HCT116 (cell line): ENCODE measurements around the gene CNTFR. TPM values are rescaled to one million over a fixed set of nuclear protein-coding genes. Genes with fewer than 3 reads are reported as not detected.

Source experiments
- ATAC-seq: fragments of 200-7000 bp; cut with Tn5 transposase; 2 replicates; pipeline ENCODE4 v1.9.1; 2020; ENCODE audit warnings: mild to moderate bottlenecking, moderate library complexity
- BruUV-seq: library from RNA; stranded (reverse); fragments of 400-500 nt; replicated peaks from 2 replicates; lab custom pipeline; 2021; lab: Mats Ljungman, UMichigan
- CTCF ChIA-PET: fragments of 300-600 bp; sonication (Branson Sonifier 250); formaldehyde crosslinking; loops from one replicate; lab custom pipeline; 2021; ENCODE audit warnings: antibody characterized with exemption; lab: Charles Lee
- POLR2A ChIA-PET: fragments of 300-600, 350-600 bp; sonication (Branson Sonifier 250); formaldehyde crosslinking; loops from one replicate; lab custom pipeline; 2021; ENCODE audit warnings: antibody characterized with exemption; lab: Charles Lee
- RAD21 ChIA-PET, 2 experiments: fragments of 300-600 bp; sonication (Branson Sonifier 250); formaldehyde crosslinking; loops; one replicate each; lab custom pipeline; 2023; ENCODE audit warnings: low total read pairs in 2 of 2; ENCODE audit not compliant: uncharacterized antibody in 2 of 2, unreplicated experiment in 2 of 2, low non-redundant PET in 1 of 2; lab: Charles Lee
- DNase-seq: peaks from one replicate; pipeline ENCODE4 v3.0.0-alpha.2; 2010; ENCODE audit warnings: low read depth, low spot score
- H2AFZ ChIP-seq: fragments of 200-600 bp; shearing (Covaris generic), sonication (generic); 2 replicates; pipeline ENCODE4 v1.6.1; 2017; ENCODE audit warnings: low read depth, mixed run types, mixed read lengths, antibody characterized with exemption, low read length; ENCODE audit not compliant: poor library complexity, severe bottlenecking
- H3K27ac ChIP-seq: 2 replicates; pipeline ENCODE4 v1.5.1; 2012; ENCODE audit warnings: low read depth, low read length
- H3K27me3 ChIP-seq: fragments of 200-600 bp; sonication (generic); 2 replicates; pipeline ENCODE4 v1.6.1; 2016; ENCODE audit warnings: mixed run types, low read length, mixed read lengths; ENCODE audit not compliant: insufficient read depth
- H3K36me3 ChIP-seq, 2 experiments: fragments of 200-500 bp in 1 of 2; fragments of 200-600 bp in 1 of 2; sonication (Bioruptor generic) in 1 of 2; sonication (generic) in 1 of 2; 2 replicates each; pipeline versions ENCODE4 v1.5.1 to v1.6.1; 2014 to 2016; ENCODE audit warnings: low read length in 2 of 2, inconsistent platforms in 1 of 2, mixed read lengths in 1 of 2, mixed run types in 1 of 2; ENCODE audit not compliant: insufficient read depth in 2 of 2, control insufficient read depth in 1 of 2
- H3K4me1 ChIP-seq, 2 experiments: fragments of 200-600 bp in 1 of 2; sonication (generic) in 1 of 2; 2 replicates each; pipeline versions ENCODE4 v1.5.1 to v1.6.1; 2012 to 2017; ENCODE audit warnings: low read length in 2 of 2, inconsistent platforms in 1 of 2, mild to moderate bottlenecking in 1 of 2, mixed read lengths in 1 of 2, mixed run types in 1 of 2, moderate library complexity in 1 of 2; ENCODE audit not compliant: insufficient read depth in 2 of 2, control insufficient read depth in 1 of 2
- H3K4me2 ChIP-seq: fragments of 200-600 bp; sonication (generic); 2 replicates; pipeline ENCODE4 v1.6.1; 2017; ENCODE audit warnings: mixed run types, low read length, mixed read lengths
- H3K4me3 ChIP-seq, 2 experiments: fragments of 200-600 bp in 1 of 2; sonication (generic) in 1 of 2; replicated peaks in 1 of 2; 2 replicates each; pipeline ENCODE4 v1.5.1; 2011 to 2016; ENCODE audit warnings: low read length in 2 of 2, control low read depth in 1 of 2, low read depth in 1 of 2, mild to moderate bottlenecking in 1 of 2, mixed read lengths in 1 of 2, mixed run types in 1 of 2
- H3K79me2 ChIP-seq: fragments of 200-600 bp; sonication (generic); 2 replicates; pipeline ENCODE4 v1.6.1; 2017; ENCODE audit warnings: mild to moderate bottlenecking, mixed run types, low read length, moderate library complexity, mixed read lengths; ENCODE audit not compliant: insufficient read depth
- H3K9ac ChIP-seq: fragments of 200-600 bp; sonication (generic); 2 replicates; pipeline ENCODE4 v1.6.1; 2016; ENCODE audit warnings: low read length, mixed read lengths
- H3K9me2 ChIP-seq: fragments of 200-600 bp; sonication (generic), shearing (Covaris generic); 2 replicates; pipeline ENCODE4 v1.6.1; 2017; ENCODE audit warnings: mixed run types, mild to moderate bottlenecking, moderate library complexity; ENCODE audit not compliant: insufficient read depth
- H3K9me3 ChIP-seq, 2 experiments: fragments of 200-500 bp in 1 of 2; fragments of 200-600 bp in 1 of 2; sonication (Bioruptor generic) in 1 of 2; sonication (generic) in 1 of 2; 2 replicates each; pipeline ENCODE4 v1.6.1; 2014 to 2017; ENCODE audit warnings: low read length in 2 of 2, mixed read lengths in 2 of 2, inconsistent platforms in 1 of 2, low read depth in 1 of 2, mild to moderate bottlenecking in 1 of 2, mixed run types in 1 of 2, moderate library complexity in 1 of 2; ENCODE audit not compliant: control insufficient read depth in 1 of 2, insufficient read depth in 1 of 2
- H4K20me1 ChIP-seq: fragments of 200-600 bp; sonication (generic), shearing (Covaris generic); 2 replicates; pipeline ENCODE4 v1.6.1; 2017; ENCODE audit warnings: mixed run types, mild to moderate bottlenecking, moderate library complexity; ENCODE audit not compliant: insufficient read depth
- CBX3 ChIP-seq: IDR thresholded peaks from 2 replicates; pipeline ENCODE4 v1.6.1; 2012; ENCODE audit warnings: low read depth
- CEBPB ChIP-seq: IDR thresholded peaks from 2 replicates; pipeline ENCODE4 v1.6.1; 2012; ENCODE audit warnings: low read depth
- EGR1 ChIP-seq: IDR thresholded peaks from 2 replicates; pipeline ENCODE4 v1.6.1; 2012; ENCODE audit warnings: low read depth
- ELF1 ChIP-seq: IDR thresholded peaks from 2 replicates; pipeline ENCODE4 v1.6.1; 2012; ENCODE audit warnings: low read depth, borderline replicate concordance
- JUND ChIP-seq: IDR thresholded peaks from 2 replicates; pipeline ENCODE4 v1.6.1; 2012
- POLR2A ChIP-seq: IDR thresholded peaks from 2 replicates; pipeline ENCODE4 v1.7.0; 2011; ENCODE audit warnings: borderline replicate concordance; ENCODE audit not compliant: insufficient read depth, insufficient read length; ENCODE audit errors: extremely low read depth
- RAD21 ChIP-seq: IDR thresholded peaks from 2 replicates; pipeline ENCODE4 v1.6.1; 2012; ENCODE audit warnings: low read depth, mild to moderate bottlenecking
- SP1 ChIP-seq: IDR thresholded peaks from 2 replicates; pipeline ENCODE4 v1.6.1; 2012; ENCODE audit warnings: low read depth
- ZNF274 ChIP-seq: fragments of 200-500 bp; sonication (Bioruptor generic); IDR thresholded peaks from 2 replicates; pipeline ENCODE4 v1.6.1; 2014; ENCODE audit warnings: mild to moderate bottlenecking, low read depth, low read length, inconsistent platforms
- intact Hi-C: fragments of 100-400 bp; cut with micrococcal nuclease; formaldehyde crosslinking; loops from 2 replicates; pipeline ENCODE4 v1.10.0; 2022
- total RNA-seq: library from RNA; stranded (reverse); gene quantifications from one replicate; pipeline ENCODE4 v1.2.1, GENCODE V29; 2021; ENCODE audit not compliant: unreplicated experiment
- TF ChIP-seq, protein P1 (sequence below): IDR thresholded peaks from 2 replicates; pipeline ENCODE4 v1.6.1; 2012; ENCODE audit warnings: low read depth
- TF ChIP-seq, protein P2 (sequence below): IDR thresholded peaks from 2 replicates; pipeline ENCODE4 v1.6.1; 2012

CNTFR gene
- total RNA-seq, 1 experiment from 2014 or later = not detected

GRCh38 chr9:34606190-34606589 lies 16.7 kb upstream of the CNTFR start:
- ATAC-seq (no peak), DNase-seq (no peak)
- no peak overlapping the region for H3K9ac ChIP-seq
- TF ChIP-seq, protein P1, sequence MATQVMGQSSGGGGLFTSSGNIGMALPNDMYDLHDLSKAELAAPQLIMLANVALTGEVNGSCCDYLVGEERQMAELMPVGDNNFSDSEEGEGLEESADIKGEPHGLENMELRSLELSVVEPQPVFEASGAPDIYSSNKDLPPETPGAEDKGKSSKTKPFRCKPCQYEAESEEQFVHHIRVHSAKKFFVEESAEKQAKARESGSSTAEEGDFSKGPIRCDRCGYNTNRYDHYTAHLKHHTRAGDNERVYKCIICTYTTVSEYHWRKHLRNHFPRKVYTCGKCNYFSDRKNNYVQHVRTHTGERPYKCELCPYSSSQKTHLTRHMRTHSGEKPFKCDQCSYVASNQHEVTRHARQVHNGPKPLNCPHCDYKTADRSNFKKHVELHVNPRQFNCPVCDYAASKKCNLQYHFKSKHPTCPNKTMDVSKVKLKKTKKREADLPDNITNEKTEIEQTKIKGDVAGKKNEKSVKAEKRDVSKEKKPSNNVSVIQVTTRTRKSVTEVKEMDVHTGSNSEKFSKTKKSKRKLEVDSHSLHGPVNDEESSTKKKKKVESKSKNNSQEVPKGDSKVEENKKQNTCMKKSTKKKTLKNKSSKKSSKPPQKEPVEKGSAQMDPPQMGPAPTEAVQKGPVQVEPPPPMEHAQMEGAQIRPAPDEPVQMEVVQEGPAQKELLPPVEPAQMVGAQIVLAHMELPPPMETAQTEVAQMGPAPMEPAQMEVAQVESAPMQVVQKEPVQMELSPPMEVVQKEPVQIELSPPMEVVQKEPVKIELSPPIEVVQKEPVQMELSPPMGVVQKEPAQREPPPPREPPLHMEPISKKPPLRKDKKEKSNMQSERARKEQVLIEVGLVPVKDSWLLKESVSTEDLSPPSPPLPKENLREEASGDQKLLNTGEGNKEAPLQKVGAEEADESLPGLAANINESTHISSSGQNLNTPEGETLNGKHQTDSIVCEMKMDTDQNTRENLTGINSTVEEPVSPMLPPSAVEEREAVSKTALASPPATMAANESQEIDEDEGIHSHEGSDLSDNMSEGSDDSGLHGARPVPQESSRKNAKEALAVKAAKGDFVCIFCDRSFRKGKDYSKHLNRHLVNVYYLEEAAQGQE = no peak
- TF ChIP-seq JUND (no peak), SP1 (no peak), RAD21 (no peak), POLR2A (no peak), EGR1 (no peak), ELF1 (no peak), CBX3 (no peak), ZNF274 (no peak), CEBPB (no peak)
- TF ChIP-seq, protein P2, sequence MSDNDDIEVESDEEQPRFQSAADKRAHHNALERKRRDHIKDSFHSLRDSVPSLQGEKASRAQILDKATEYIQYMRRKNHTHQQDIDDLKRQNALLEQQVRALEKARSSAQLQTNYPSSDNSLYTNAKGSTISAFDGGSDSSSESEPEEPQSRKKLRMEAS = no peak
- no peaks in the 10 kb centered on the region for H3K9me2 ChIP-seq
- peaks cover 9% of the 10 kb centered on the region; the same call in 1 of the 2 replicates for H3K79me2 ChIP-seq
- no peak overlapping the region for H3K27ac ChIP-seq
- no peaks in the 10 kb centered on the region for H3K27me3 ChIP-seq
- intact Hi-C loops = loop anchor here (10.0 kb wide), 1 partner anchor 351 kb away; no protein-coding TSS in a partner anchor
- H3K36me3 ChIP-seq = no peaks in the 10 kb centered on the region
- BruUV-seq = no TSS peak
- ChIA-PET POLR2A (no interaction called here), CTCF (interaction anchor here (1.5 to 2.4 kb wide), 3 partner anchors 15 to 202 kb away, joined by 5 to 7 read pairs (median 6); no protein-coding TSS in a partner anchor), RAD21 (no interaction called here)
- no peaks in the 10 kb centered on the region for H4K20me1 ChIP-seq
- H3K9me3 ChIP-seq = no peaks in the 10 kb centered on the region
- H2AFZ ChIP-seq = no peak overlapping the region
- H3K4me2 ChIP-seq = no peak overlapping the region
- H3K4me1 ChIP-seq = peaks cover 0 to 18% of the 10 kb centered on the region in 2 experiments; a peak in 2 of 4 replicates
- no peak overlapping the region for H3K4me3 ChIP-seq
